ENCODE results near the gene AK1.
A peak's percentile ranks its signal among the peaks of the same experiment; 100 is the strongest.

The AK1 gene

DNA sequence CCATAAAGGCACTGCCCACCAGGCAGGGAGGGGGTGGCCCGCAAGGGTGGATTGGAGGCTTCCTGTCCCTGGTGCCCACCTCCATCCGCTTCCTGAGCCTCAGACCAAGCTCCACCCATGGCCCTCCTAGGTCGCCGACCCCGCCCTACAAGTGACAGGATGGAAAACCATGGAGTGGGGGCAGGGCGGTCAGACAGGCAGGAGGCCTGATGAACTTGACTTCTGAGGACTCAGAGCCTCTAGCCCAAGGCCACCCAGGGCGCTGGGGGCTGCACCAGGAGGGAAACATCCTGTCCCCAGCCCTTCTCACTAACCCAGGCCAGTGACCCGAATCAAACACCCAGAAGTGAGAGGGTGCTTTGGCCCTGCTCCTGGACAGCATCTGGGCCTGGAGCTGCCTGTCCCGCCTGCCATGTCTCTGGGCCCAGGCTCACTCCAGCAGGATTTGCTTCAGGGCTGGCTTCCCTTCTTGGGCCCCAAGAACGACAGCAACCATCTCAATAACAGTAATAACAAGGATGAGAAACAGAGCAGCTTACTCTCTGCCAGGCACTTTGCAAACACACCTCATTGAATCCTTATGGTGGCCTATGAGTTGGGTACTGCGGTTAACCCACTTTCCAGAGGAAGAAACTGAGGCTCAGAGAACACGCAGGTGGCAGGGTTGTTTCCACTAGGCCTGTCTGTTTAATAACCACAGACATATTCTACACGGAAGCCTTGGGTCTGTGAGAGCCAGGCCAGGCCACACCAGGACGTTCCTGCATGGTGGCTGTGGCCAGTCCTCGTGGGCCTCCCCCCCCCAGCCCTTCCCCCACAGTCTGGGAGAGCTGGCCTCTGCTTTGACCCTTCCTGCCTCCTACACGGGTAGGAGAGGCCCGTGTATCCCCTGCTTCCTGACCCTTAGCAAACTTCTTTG lies 26.3 kb upstream of the AK1 start:
- peak overlapping the region; percentile 78 for H3K4me2 ChIP-seq (ENCODE audit: low read depth, low read length, poor library complexity, severe bottlenecking)
- peak overlapping the region; percentile 63 for H3K4me3 ChIP-seq (ENCODE audit: low read length, poor library complexity, severe bottlenecking)
- H3K4me1 ChIP-seq (ENCODE audit: insufficient read depth, low read length, poor library complexity, severe bottlenecking), result peaks cover 49% of the 10 kb centered on the region

DNA sequence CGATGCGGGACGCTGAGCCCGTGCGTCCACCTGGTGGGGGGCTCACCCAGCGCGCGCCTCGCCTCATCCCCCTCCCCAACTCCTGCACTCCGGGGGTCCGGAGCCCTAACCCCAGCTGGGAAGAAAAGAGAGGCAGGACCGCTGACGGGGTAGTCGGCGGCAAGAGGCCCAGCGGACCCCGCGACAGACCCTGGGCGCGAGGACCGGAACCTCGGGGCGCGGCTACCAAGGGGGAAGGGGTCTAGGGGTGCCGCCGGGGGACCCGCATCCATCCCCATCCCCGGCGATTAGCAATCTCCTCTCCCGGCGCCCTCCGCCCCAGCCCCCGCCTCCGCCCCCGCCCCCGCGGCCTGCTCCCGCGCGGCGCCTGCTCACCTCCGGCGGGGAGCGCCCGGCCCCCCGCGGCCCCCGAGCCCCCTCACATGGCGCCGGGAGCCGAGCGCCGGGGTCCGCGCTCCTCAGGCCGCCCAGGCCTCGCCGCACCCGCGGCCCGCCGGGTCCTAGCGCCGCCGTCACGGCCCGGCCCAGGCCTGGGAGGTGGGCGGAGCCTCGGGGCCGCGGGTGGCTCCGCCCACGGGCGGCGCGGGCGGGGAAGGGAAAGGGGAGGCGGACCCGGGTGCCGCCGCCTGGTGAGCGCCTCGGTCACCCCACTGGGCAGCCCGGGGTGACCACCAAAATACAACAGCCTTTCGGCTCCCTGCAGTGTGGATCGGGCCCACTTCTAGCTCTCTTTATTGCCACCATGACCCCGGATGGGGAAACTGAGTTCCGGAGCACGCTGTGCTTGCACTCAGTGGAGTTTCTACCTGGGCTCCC lies 21.9 kb upstream of the AK1 start, which contains the start of gene ST6GALNAC6:
Gene ST6GALNAC6, minus strand, starts transcription at position 476 of the 816 bp plus-strand sequence. CDS start 1,622 bp downstream, outside the sequence.
- Histone ChIP-seq H3K4me3 (ENCODE audit: low read length, poor library complexity, severe bottlenecking) (peak within 1 kb of the TSS; percentile 91), H4K20me1 (ENCODE audit: insufficient read depth, low read length, poor library complexity, severe bottlenecking) (peaks cover 14% of the 10 kb centered on the region), H3K79me2 (ENCODE audit: insufficient read depth, low read length) (peaks cover 10% of the 10 kb centered on the region; the same call in 1 of the 2 replicates), H3K9me3 (ENCODE audit: insufficient read depth, low read depth, low read length) (no peaks in the 10 kb centered on the region), H3K4me1 (ENCODE audit: insufficient read depth, low read length, poor library complexity, severe bottlenecking) (peaks cover 31% of the 10 kb centered on the region), H3F3A (ENCODE audit: low read depth) (no peaks in the 10 kb centered on the region; the same call in 1 of the 2 replicates), H3K9ac (ENCODE audit: low read depth, low read length, poor library complexity, severe bottlenecking) (peak within 1 kb of the TSS; percentile 81), H3K27me3 (ENCODE audit: insufficient read depth, low read length, poor library complexity, severe bottlenecking) (no peaks in the 10 kb centered on the region), H3K9me2 (replicated peaks; ENCODE audit: low read depth, low read length) (no peaks in the 10 kb centered on the region), H3K4me2 (ENCODE audit: low read depth, low read length, poor library complexity, severe bottlenecking) (peak within 1 kb of the TSS; percentile 86), H3K36me3 (ENCODE audit: insufficient read depth, low read length) (peaks cover 18% of the 10 kb centered on the region; the same call in 1 of the 2 replicates), H2AFZ (ENCODE audit: low read length) (peak within 1 kb of the TSS; percentile 80)
- TF ChIP-seq EZH2phosphoT487 (IDR thresholded peaks at IDR 0.05; ENCODE audit: borderline replicate concordance), result no peak
- TF ChIP-seq, protein P1, sequence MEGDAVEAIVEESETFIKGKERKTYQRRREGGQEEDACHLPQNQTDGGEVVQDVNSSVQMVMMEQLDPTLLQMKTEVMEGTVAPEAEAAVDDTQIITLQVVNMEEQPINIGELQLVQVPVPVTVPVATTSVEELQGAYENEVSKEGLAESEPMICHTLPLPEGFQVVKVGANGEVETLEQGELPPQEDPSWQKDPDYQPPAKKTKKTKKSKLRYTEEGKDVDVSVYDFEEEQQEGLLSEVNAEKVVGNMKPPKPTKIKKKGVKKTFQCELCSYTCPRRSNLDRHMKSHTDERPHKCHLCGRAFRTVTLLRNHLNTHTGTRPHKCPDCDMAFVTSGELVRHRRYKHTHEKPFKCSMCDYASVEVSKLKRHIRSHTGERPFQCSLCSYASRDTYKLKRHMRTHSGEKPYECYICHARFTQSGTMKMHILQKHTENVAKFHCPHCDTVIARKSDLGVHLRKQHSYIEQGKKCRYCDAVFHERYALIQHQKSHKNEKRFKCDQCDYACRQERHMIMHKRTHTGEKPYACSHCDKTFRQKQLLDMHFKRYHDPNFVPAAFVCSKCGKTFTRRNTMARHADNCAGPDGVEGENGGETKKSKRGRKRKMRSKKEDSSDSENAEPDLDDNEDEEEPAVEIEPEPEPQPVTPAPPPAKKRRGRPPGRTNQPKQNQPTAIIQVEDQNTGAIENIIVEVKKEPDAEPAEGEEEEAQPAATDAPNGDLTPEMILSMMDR (conservative IDR thresholded peaks at IDR 0.05; ENCODE audit: low read length), result no peak

More for the DNA sequence above, 26.3 kb upstream of the AK1 start:
- no peaks in the 10 kb centered on the region for H3K27me3 ChIP-seq (ENCODE audit: insufficient read depth, low read length, poor library complexity, severe bottlenecking)
- H3K9me2 ChIP-seq (replicated peaks; ENCODE audit: low read depth, low read length), result no peaks in the 10 kb centered on the region
- H3F3A ChIP-seq (ENCODE audit: low read depth), result peaks cover 7% of the 10 kb centered on the region
- peak overlapping the region; percentile 69 for H3K9ac ChIP-seq (ENCODE audit: low read depth, low read length, poor library complexity, severe bottlenecking)
- no peaks in the 10 kb centered on the region for H3K36me3 ChIP-seq (ENCODE audit: insufficient read depth, low read length)
- TF ChIP-seq, protein P1 (conservative IDR thresholded peaks at IDR 0.05; ENCODE audit: low read length), result no peak
- no peak for TF ChIP-seq EZH2phosphoT487 (IDR thresholded peaks at IDR 0.05; ENCODE audit: borderline replicate concordance)
- H2AFZ ChIP-seq (ENCODE audit: low read length), result peak overlapping the region; percentile 52; the same call in 1 of the 2 replicates
- peaks cover 4% of the 10 kb centered on the region; the same call in 1 of the 2 replicates for H3K79me2 ChIP-seq (ENCODE audit: insufficient read depth, low read length)
- peaks cover 2% of the 10 kb centered on the region for H4K20me1 ChIP-seq (ENCODE audit: insufficient read depth, low read length, poor library complexity, severe bottlenecking)
- H3K9me3 ChIP-seq (ENCODE audit: insufficient read depth, low read depth, low read length), result no peaks in the 10 kb centered on the region

DNA sequence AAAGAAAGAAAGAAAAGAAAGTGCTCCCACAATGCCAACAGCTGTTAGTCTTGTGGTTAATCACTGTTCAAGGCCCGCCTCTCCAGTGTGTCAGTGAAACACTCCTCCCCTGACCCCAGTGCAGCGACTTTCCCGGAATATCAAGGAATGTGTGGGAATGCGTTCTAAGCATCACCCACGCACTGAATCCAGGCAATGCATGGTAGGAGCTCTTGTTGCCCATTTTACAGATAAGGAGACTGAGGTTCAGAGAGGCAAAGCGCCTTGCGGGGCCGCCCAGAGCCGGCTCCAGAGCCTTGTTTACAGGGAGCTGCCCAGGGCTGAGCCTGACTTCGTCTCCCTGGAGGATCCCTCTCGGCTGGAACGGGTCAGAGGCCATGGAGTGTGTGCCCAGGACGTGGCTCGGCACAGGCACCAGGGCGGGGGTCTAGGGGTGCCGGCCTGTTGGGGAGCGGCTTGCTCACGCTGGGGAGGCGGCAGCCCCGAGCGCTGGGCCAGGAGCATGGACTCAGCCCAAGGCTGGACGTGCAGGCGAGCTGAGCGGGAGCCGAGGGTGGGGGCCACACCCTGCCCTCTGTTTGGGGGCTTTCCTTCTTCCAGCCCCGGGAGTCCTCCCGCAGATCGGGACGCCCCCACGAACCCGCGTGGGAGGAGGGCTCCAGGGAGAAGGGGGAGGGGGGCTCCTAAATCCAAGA lies 21.1 kb upstream of the AK1 start:
- peak overlapping the region; percentile 77 for H3K4me2 ChIP-seq (ENCODE audit: low read depth, low read length, poor library complexity, severe bottlenecking)
- no peaks in the 10 kb centered on the region; the same call in 1 of the 2 replicates for H3K9me3 ChIP-seq (ENCODE audit: insufficient read depth, low read depth, low read length)
- TF ChIP-seq EZH2phosphoT487 (IDR thresholded peaks at IDR 0.05; ENCODE audit: borderline replicate concordance), result no peak
- TF ChIP-seq, protein P1 (conservative IDR thresholded peaks at IDR 0.05; ENCODE audit: low read length), result no peak
- H3K9me2 ChIP-seq (replicated peaks; ENCODE audit: low read depth, low read length), result no peaks in the 10 kb centered on the region
- H3K4me1 ChIP-seq (ENCODE audit: insufficient read depth, low read length, poor library complexity, severe bottlenecking), result peaks cover 24% of the 10 kb centered on the region
- H3K36me3 ChIP-seq (ENCODE audit: insufficient read depth, low read length), result peaks cover 25% of the 10 kb centered on the region; the same call in 1 of the 2 replicates
- H3K4me3 ChIP-seq (ENCODE audit: low read length, poor library complexity, severe bottlenecking), result peak overlapping the region; percentile 91
- H3K9ac ChIP-seq (ENCODE audit: low read depth, low read length, poor library complexity, severe bottlenecking), result peak overlapping the region; percentile 81
- H4K20me1 ChIP-seq (ENCODE audit: insufficient read depth, low read length, poor library complexity, severe bottlenecking), result peaks cover 14% of the 10 kb centered on the region
- H2AFZ ChIP-seq (ENCODE audit: low read length), result peak overlapping the region; percentile 80
- H3K27me3 ChIP-seq (ENCODE audit: insufficient read depth, low read length, poor library complexity, severe bottlenecking), result no peaks in the 10 kb centered on the region
- H3F3A ChIP-seq (ENCODE audit: low read depth), result no peaks in the 10 kb centered on the region; the same call in 1 of the 2 replicates
- H3K79me2 ChIP-seq (ENCODE audit: insufficient read depth, low read length), result peaks cover 10% of the 10 kb centered on the region; the same call in 1 of the 2 replicates

Measured in Loucy (cell line).